ENCODE measurements around the gene OR10R2.

The OR10R2 gene, protein sequence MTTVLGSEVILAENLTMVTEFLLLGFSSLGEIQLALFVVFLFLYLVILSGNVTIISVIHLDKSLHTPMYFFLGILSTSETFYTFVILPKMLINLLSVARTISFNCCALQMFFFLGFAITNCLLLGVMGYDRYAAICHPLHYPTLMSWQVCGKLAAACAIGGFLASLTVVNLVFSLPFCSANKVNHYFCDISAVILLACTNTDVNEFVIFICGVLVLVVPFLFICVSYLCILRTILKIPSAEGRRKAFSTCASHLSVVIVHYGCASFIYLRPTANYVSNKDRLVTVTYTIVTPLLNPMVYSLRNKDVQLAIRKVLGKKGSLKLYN
- total RNA-seq, result 0 reads per million in 18 experiments

- no peak for DNase-seq
These were observed at the start of gene OR10R2 for GRCh38 chr1:158471920-158472319. OR10R2 (plus strand) TSS chr1:158472220; CDS start chr1:158472326, 106 bp downstream.

DNA sequence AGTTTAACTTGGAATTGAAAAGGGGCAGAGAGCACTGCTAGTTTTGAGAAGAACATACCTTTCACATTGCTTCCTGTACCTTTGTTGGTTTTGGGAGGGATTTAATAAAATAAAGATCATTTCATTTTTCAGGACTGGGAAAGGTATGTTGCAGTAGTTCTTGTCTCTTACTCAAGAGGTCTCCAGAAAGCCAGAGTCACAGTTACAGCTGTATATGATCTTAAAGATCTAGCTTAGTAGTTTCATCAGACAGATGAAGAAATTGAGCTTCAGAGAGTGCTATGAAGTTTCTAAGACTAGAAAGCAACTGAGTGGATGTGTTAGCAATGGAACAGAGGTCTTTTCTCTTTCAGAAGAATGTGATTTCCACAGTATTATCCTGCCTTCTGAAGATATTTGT lies 47.0 kb upstream of the OR10R2 start:
- peak; percentile 33 to 60 for DNase-seq

DNA sequence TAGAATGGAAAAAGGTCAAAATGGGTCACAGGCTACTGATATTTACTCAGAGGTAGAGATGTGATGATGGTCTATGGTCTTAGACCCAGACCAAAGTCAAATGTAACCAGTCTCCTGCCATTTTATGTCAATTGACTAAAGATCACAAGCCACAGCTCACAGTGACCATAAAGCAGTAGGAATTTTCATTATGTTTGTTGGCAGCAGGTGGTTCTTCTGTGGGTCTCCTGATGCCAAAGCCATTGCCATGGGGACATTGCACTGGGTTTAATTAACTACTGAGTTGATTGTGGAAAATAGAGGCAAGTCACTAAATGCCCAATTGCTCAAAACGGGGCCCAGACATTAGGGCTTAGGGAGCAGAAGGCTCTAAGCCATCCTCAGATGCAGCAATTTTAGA lies 45.9 kb upstream of the OR10R2 start, which contains the start of gene OR10K2:
Gene OR10K2, minus strand, starts transcription at position 101 of the 400 bp plus-strand sequence. CDS start 5,371 bp downstream, outside the sequence.
- no peak for DNase-seq

DNA sequence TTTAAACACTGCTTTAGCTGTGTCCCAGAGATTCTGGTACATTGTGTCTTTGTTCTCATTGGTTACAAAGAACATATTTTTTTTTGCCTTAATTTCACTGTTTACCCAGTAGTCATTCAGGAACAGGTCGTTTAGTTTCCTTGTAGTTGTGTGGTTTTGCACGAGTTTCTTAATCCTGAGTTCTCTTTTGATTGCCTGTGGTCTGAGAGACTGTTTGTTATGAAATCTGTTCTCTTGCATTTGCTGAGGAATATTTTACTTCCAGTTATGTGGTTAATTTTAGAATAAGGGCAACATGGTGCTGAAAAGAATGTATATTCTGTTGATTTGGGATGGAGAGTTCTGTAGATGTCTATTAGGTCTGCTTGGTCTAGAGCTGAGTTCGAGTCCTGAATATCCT lies 41.9 kb upstream of the OR10R2 start:
- peak; percentile 69 to 87 for DNase-seq

DNA sequence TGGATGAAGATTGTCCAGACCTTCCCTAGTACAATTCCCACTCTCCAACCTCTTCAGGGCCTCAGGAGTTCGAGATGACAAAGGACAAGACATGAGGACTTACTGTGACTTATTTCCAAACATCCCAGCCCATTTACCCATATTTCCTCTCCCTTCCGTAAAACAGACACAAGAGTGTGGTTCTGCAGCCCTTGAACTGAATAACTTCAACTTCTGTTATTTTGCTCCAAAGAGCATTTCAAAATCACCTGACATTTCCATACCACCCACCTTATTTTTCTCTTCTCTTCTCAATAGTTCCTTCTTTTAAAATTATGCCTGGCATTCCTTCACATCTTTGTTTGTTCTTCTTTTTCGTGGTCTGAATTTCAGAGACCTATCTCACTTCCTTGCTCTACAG lies 37.3 kb upstream of the OR10R2 start:
- peak; percentile 77 to 85 for DNase-seq

DNA sequence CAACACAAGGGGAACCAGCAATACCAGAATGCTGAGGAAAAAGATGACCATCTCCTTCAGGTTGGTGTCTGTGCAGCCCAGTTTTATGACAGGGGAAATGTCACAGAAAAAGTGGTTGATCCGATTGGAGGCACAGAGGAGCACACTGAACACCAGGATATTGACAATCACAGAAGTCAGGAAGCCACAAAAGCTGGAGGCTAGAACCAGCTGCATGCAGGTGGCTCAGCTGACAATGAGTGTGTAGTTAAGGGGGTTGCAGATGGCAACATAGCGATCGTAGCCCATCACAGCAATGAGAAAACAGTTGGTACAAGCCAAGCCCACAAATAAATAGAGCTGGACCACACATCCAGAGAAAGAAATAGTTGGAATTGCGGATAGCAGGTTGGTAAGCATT lies 26.6 kb upstream of the OR10R2 start:
- no peak for DNase-seq

DNA sequence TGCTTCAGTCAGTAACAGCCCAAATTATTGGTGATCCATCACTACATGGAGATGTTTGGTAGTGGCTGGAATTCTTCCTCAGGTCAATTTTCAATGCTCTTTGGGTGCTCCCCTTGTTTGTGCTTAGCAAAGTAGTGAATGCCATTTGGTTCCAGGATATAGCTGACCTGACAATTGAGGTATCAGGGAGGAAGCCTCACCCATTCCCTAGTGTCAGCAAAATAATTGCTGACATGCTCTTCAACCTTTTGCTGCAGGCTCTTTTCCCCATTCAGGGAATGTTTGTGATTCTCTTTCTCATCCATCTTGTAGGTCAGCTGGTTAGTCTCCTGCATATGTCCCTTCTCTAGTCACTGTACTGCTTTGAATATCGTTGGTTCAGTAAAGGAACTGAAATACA lies 17.5 kb upstream of the OR10R2 start:
- DNase-seq, result no peak

DNA sequence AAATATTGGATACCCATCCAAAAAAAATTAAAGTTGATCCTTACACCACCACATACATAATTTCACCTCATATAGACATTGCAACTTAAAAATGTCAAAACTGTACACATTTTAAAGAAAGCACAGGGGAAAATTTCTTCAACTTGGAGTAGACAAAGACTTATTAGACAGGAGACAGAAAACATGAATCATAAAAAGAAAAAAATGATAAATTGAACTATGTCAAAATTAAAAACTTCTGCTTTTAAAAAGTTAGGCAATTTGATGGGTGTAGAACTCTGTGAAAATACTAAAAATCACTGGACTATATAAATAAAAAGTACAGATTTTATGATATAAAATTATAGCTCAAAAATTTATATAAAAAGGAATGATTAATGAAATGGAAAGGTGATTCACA lies 14.8 kb upstream of the OR10R2 start:
- peak in 1 of 2 donors; percentile 59 for DNase-seq

- DNase-seq, result no peak
These were observed 13.8 kb upstream of the OR10R2 start for GRCh38 chr1:158458263-158458662.

DNA sequence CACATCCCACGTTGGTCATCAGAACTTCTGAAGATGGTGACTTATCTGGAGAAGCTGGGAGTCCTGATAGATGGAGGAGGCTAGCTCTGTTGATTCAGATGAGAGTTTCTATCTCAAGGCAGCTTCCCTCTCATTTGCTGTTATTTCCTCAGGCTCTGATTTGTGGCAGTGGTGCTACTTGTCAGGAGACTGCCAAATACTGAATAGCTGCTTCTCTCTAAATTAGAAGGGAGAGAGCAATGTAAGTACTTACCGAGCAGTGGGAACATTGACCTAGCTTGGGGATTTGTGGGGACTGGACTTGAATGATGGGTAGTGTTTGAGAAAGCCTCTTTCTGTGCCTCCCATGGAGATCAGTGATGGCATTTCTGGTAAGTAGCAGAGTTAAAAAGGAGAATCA lies 10.5 kb upstream of the OR10R2 start, which contains the start of gene OR10K1:
Gene OR10K1, plus strand, starts transcription at position 301 of the 400 bp plus-strand sequence. CDS start 3,728 bp downstream, outside the sequence.
- DNase-seq, result no peak

DNA sequence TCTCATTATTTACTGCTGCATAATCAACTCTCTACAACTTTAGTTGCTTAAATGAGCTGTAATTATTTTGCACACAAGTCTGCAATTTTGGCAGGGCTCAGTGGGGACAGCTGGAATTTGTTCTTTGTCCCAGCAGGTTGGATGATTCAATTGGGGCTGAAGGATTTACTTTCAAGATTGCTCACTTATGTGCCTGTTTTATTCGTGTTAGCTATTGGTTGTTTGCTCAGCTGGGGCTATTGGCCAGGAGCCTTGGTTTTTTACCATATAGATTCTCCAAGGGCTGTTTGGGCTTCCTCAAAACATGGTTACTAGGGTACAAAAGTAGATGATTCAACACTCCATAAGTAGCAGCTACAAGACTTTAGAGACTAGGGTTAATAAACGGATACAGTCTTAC lies 13.4 kb downstream of the OR10R2 start:
- no peak for DNase-seq

GRCh38 chr1:158491316-158491715 lies 19.3 kb downstream of the OR10R2 start:
- DNase-seq, result no peak

DNA sequence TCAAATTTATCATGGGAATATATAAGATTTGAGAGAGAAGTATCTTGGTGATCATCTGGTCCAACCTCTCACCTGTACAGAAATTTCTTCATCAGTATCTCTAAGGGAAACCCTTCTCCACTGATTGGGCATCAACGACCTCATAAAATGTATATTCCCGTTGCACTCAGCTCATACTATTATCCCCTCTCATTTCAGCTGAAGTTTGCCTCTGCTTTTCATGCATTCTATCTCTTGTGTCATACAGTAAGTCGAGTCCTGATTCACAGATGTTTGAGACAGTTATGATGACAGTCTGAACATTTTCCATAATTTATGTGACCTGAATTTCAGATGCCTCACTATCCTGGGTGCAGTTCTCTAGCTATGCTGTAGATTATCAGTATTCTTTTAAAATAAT lies 21.0 kb downstream of the OR10R2 start:
- DNase-seq, result no peak

- no peak for DNase-seq
These were observed 22.8 kb downstream of the OR10R2 start for GRCh38 chr1:158494796-158495195.

DNA sequence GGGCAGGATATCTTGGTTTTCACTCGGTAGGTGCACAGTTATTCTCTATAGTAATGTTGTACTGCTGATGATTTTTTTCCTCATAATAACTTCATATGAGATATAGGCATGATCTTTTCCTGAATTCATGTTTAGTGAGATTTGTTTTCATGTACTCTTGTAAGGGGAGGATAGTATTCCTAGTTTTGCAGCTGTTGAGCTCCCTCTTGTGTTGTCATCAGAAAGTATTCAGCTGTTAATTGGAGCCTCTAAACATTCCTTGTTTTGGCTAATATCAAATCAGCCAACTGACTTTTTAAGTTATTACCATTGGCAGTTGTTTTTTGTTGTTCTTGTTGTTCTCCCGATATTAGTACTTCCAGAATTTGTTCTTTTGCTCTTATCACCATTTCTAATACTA lies 24.4 kb downstream of the OR10R2 start:
- DNase-seq, result peak; percentile 66 to 68

DNA sequence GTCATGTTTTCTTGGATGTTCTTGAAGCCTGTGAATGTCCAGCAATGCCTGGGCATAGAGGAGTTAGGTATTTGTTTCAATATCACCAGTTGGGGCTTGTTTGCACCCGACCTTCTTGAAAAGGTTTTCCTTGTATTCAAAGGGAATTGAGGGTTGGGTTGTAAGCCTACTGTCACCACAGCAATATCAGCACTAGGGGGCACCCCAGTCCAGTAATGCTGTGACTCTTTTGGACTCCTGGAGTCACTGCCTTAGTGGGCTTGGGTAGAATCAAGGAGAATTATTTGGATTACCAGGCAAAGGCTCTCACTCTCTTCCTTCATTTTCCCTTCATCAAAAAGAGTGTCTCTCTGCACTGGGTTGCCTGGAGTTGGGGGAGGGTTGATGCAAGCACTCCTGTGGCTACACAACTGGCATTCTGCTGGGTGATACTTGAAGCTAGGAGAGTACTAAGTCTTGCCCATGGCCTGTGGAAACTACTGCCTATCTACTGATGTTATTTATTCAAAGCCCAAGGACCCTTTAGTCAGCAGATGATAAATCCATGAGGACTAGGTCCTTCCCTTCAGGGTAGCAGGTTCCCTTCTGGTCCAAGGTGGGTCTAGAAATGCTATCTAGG lies 34.5 kb downstream of the OR10R2 start:
- DNase-seq, result peak; percentile 65 to 75

GRCh38 chr1:158507511-158507910 lies 35.5 kb downstream of the OR10R2 start:
- DNase-seq, result no peak

DNA sequence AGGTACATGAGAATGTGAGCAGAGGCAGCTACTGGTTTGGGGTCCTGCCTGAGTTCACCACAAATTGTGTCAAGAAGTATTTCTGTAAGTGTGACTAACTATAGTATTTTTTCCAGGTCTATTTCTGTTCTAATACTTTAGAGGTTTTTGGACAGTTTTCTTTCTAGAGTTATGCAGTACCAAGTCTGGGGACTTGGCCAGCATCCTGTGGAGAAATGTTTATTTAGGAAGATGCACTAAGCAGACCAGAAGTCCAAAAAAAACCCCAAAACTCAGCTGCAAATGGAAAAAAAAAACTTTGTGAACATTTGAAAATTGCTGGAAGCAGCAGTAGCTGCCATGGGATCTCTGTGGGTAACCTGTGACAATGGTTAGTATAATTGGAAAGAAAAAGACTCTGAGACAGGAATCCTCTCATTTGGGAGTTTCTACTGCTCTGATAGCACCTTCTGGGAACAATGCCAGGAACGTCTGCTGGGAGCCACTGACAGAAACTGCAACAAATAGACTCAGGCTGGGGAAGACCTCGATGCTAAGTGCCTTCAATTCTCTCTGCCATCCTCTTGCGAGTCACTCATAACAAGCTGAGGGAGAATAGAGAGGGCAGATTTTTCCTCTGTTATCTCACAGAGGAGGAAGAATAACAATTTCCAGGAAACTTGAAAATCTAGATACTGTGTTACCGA lies 37.6 kb downstream of the OR10R2 start:
- no peak for DNase-seq

DNA sequence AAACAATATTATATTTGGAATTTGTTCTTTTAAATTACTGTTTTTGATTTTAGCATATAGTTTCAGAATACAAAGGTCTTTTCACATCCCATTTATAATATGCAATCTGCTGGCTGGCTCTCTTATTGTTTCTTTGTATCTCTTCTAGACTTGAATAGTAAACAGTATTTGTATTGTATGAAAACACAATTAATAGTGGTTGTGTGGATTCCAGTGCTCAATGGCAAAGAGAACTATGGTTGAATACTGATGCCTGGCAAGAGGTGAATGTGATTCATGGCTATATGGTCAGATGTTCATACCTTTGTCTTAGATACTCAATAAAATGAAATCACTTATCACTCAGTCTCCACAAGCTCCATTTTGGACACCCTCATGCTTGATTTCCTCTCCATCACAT lies 44.9 kb downstream of the OR10R2 start:
- no peak for DNase-seq

- DNase-seq, result no peak
These were observed 48.0 kb downstream of the OR10R2 start for GRCh38 chr1:158520021-158520420.

- DNase-seq, result no peak
These were observed 49.1 kb downstream of the OR10R2 start for GRCh38 chr1:158520955-158521665.

GRCh38 chr1:158521666-158522058 lies 49.6 kb downstream of the OR10R2 start:
- DNase-seq, result no peak

All from inflammatory macrophage (primary cell).